Mononuclear cell (primary cell): ENCODE data around the gene PCDHGA3. TPM values are rescaled to one million over a fixed set of nuclear protein-coding genes. Genes with fewer than 3 reads are reported as not detected.
"Not testable (repeated sequence)": the region's sequence is repeated elsewhere in the genome, so short reads cannot be mapped to it uniquely, and the experiment has no call there.

Source experiments
- H3K27me3 ChIP-seq: 2 replicates; pipeline ENCODE4 v1.6.0; 2011; ENCODE audit warnings: low read length, control low read depth; ENCODE audit not compliant: insufficient read depth
- H3K4me1 ChIP-seq: 2 replicates; pipeline ENCODE4 v1.5.1; 2011; ENCODE audit warnings: mild to moderate bottlenecking, low read length, control low read depth; ENCODE audit not compliant: insufficient read depth
- H3K4me3 ChIP-seq: 2 replicates; pipeline ENCODE4 v1.5.1; 2011; ENCODE audit warnings: mild to moderate bottlenecking, low read length, moderate library complexity
- H3K9me3 ChIP-seq: 2 replicates; pipeline ENCODE4 v1.5.1; 2011; ENCODE audit warnings: low read depth, mild to moderate bottlenecking, control low read depth, low read length
- total RNA-seq: library from RNA; depleted of rRNA; stranded (reverse); fragments of >200 nt; gene quantifications from one replicate; pipeline ENCODE4 v1.2.3, GENCODE V29; 2012

The PCDHGA3 gene
- total RNA-seq, 1 donor = 0.10 TPM

GRCh38 chr5:141362719-141363118, 19.1 kb downstream of the PCDHGA3 start:
- peaks cover 93% of the 10 kb centered on the region for H3K27me3 ChIP-seq
- no peak overlapping the region for H3K4me3 ChIP-seq
- H3K4me1 ChIP-seq = no peaks in the 10 kb centered on the region
- H3K9me3 ChIP-seq = peaks cover 14% of the 10 kb centered on the region

GRCh38 chr5:141363952-141364660, 20.5 kb downstream of the PCDHGA3 start, which contains the start of gene PCDHGA5:
Gene PCDHGA5, plus strand, starts transcription at chr5:141364162. Its CDS starts 169 bp downstream, at chr5:141364331.
- Histone ChIP-seq H3K4me1 (no peaks in the 10 kb centered on the region), H3K27me3 (peaks cover 93% of the 10 kb centered on the region), H3K4me3 (no peak within 1 kb of the TSS), H3K9me3 (peaks cover 14% of the 10 kb centered on the region)

- no peak overlapping the region for H3K4me3 ChIP-seq
- peaks cover 94% of the 10 kb centered on the region for H3K27me3 ChIP-seq
- H3K9me3 ChIP-seq = peaks cover 17% of the 10 kb centered on the region
Observed at GRCh38 chr5:141366016-141366896, 22.6 kb downstream of the PCDHGA3 start.

GRCh38 chr5:141369994-141370848, 26.6 kb downstream of the PCDHGA3 start, which contains the start of gene PCDHGB3:
Gene PCDHGB3, plus strand, starts transcription at chr5:141370242. Its CDS starts 153 bp downstream, at chr5:141370395.
- Histone ChIP-seq H3K9me3 (peaks cover 15% of the 10 kb centered on the region), H3K27me3 (peaks cover 98% of the 10 kb centered on the region), H3K4me1 (peaks cover 5% of the 10 kb centered on the region), H3K4me3 (no peak within 1 kb of the TSS)

More at GRCh38 chr5:141366016-141366896, 22.6 kb downstream of the PCDHGA3 start:
- peaks cover 5% of the 10 kb centered on the region for H3K4me1 ChIP-seq

GRCh38 chr5:141371572-141372475, 28.2 kb downstream of the PCDHGA3 start:
- H3K4me3 ChIP-seq = no peak overlapping the region
- H3K9me3 ChIP-seq = peaks cover 12% of the 10 kb centered on the region
- peaks cover 88% of the 10 kb centered on the region for H3K27me3 ChIP-seq
- peaks cover 5% of the 10 kb centered on the region for H3K4me1 ChIP-seq

GRCh38 chr5:141373673-141374317, 30.2 kb downstream of the PCDHGA3 start, which contains the start of gene PCDHGA6:
Gene PCDHGA6, plus strand, starts transcription at chr5:141373891. Its CDS starts 193 bp downstream, at chr5:141374084.
- Histone ChIP-seq H3K4me1 (peaks cover 5% of the 10 kb centered on the region), H3K4me3 (no peak within 1 kb of the TSS), H3K27me3 (peaks cover 81% of the 10 kb centered on the region), H3K9me3 (peaks cover 16% of the 10 kb centered on the region)

- peaks cover 16% of the 10 kb centered on the region for H3K9me3 ChIP-seq
- H3K4me1 ChIP-seq = peaks cover 5% of the 10 kb centered on the region
- no peak overlapping the region for H3K4me3 ChIP-seq
- H3K27me3 ChIP-seq = peaks cover 76% of the 10 kb centered on the region
Observed at GRCh38 chr5:141374627-141375026, 31.0 kb downstream of the PCDHGA3 start.

- peaks cover 74% of the 10 kb centered on the region for H3K27me3 ChIP-seq
- not testable (repeated sequence) for H3K4me1 ChIP-seq, H3K4me3 ChIP-seq
- H3K9me3 ChIP-seq = peaks cover 16% of the 10 kb centered on the region
Observed at GRCh38 chr5:141375444-141376155, 32.0 kb downstream of the PCDHGA3 start.

- no peaks in the 10 kb centered on the region for H3K4me1 ChIP-seq
- H3K27me3 ChIP-seq = peaks cover 83% of the 10 kb centered on the region
- H3K9me3 ChIP-seq = peaks cover 8% of the 10 kb centered on the region
- H3K4me3 ChIP-seq = peak within 1 kb of the TSS; percentile 7
Observed at GRCh38 chr5:141382469-141383294, 39.1 kb downstream of the PCDHGA3 start, which contains the start of gene PCDHGA7. Gene PCDHGA7, plus strand, starts transcription at chr5:141382742. Its CDS starts 158 bp downstream, at chr5:141382900.

GRCh38 chr5:141383345-141383744, 39.7 kb downstream of the PCDHGA3 start:
- Histone ChIP-seq H3K4me1 (no peaks in the 10 kb centered on the region), H3K4me3 (no peak overlapping the region), H3K9me3 (peaks cover 8% of the 10 kb centered on the region), H3K27me3 (peaks cover 84% of the 10 kb centered on the region)

- H3K4me1 ChIP-seq = no peaks in the 10 kb centered on the region
Observed at GRCh38 chr5:141384471-141385267, 41.0 kb downstream of the PCDHGA3 start.

More at GRCh38 chr5:141384471-141385267, 41.0 kb downstream of the PCDHGA3 start:
- Histone ChIP-seq H3K27me3 (peaks cover 89% of the 10 kb centered on the region), H3K9me3 (peaks cover 8% of the 10 kb centered on the region), H3K4me3 (no peak overlapping the region)
